Measurements from ENCODE around the gene OBI1.

DNA sequence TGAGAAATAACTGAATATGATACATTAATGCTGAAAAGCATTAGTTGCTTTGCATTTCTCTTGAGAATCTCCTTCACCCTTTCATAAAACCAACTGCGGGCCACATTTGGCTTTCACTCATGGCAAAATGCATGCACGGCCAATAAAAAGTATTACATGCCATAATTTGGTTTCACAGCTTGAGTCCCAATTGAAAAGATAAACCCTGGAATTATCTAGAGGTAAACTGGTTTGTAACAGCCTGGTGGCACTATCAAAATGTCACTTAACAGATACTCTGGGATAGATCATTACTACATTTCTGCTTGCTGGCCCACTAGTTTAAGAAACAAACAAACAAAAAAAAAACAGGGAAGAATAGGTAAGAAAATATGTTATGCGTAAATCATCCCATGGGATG lies 3.9 kb downstream of the OBI1 start:
- TF ChIP-seq ZFX (IDR thresholded peaks at IDR 0.05) = no peak
- TF ChIP-seq, protein P1, sequence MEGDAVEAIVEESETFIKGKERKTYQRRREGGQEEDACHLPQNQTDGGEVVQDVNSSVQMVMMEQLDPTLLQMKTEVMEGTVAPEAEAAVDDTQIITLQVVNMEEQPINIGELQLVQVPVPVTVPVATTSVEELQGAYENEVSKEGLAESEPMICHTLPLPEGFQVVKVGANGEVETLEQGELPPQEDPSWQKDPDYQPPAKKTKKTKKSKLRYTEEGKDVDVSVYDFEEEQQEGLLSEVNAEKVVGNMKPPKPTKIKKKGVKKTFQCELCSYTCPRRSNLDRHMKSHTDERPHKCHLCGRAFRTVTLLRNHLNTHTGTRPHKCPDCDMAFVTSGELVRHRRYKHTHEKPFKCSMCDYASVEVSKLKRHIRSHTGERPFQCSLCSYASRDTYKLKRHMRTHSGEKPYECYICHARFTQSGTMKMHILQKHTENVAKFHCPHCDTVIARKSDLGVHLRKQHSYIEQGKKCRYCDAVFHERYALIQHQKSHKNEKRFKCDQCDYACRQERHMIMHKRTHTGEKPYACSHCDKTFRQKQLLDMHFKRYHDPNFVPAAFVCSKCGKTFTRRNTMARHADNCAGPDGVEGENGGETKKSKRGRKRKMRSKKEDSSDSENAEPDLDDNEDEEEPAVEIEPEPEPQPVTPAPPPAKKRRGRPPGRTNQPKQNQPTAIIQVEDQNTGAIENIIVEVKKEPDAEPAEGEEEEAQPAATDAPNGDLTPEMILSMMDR (conservative IDR thresholded peaks at IDR 0.05) = no peak

All from C4-2B (cell line).